Mesenchymal stem cell (in vitro differentiated cells and primary cell): ENCODE measurements around the gene CHMP1A.

Experiments used
- DNase-seq: peaks from one replicate; pipeline ENCODE4 v3.0.0-alpha.2; 2013
- H2AFZ ChIP-seq: one replicate; pipeline ENCODE4 v1.6.1; 2013; ENCODE audit warnings: low read depth, mild to moderate bottlenecking, control low read depth, inconsistent platforms, low read length, moderate library complexity
- H2AK5ac ChIP-seq: 2 replicates; pipeline ENCODE4 v1.6.1; 2013; ENCODE audit warnings: low read length, moderate library complexity, mild to moderate bottlenecking, inconsistent platforms; ENCODE audit not compliant: severe bottlenecking
- H2BK120ac ChIP-seq: one replicate; pipeline ENCODE4 v1.6.1; 2013; ENCODE audit warnings: low read depth, mild to moderate bottlenecking, inconsistent platforms, low read length, moderate library complexity
- H2BK12ac ChIP-seq, 2 experiments: one replicate each; pipeline ENCODE4 v1.6.1; 2013; ENCODE audit warnings: inconsistent platforms in 2 of 2, low read length in 2 of 2, mild to moderate bottlenecking in 2 of 2, moderate library complexity in 2 of 2, control low read depth in 1 of 2
- H2BK15ac ChIP-seq: one replicate; pipeline ENCODE4 v1.6.1; 2013; ENCODE audit warnings: mild to moderate bottlenecking, low read depth, inconsistent platforms; ENCODE audit not compliant: poor library complexity, severe bottlenecking
- H2BK5ac ChIP-seq: 2 replicates; pipeline ENCODE4 v1.6.1; 2013; ENCODE audit warnings: low read depth, mild to moderate bottlenecking, low read length, control low read depth, inconsistent platforms; ENCODE audit not compliant: poor library complexity, severe bottlenecking
- H3K14ac ChIP-seq, 2 experiments: one replicate each; pipeline ENCODE4 v1.6.1; 2013; ENCODE audit warnings: inconsistent platforms in 2 of 2, low read length in 2 of 2, control low read depth in 1 of 2, mild to moderate bottlenecking in 1 of 2, moderate library complexity in 1 of 2
- H3K18ac ChIP-seq, 2 experiments: one replicate each; pipeline ENCODE4 v1.6.1; 2013; ENCODE audit warnings: inconsistent platforms in 2 of 2, low read length in 2 of 2, control low read depth in 1 of 2, low read depth in 1 of 2, mild to moderate bottlenecking in 1 of 2
- H3K23ac ChIP-seq, 2 experiments: one replicate each; pipeline ENCODE4 v1.6.1; 2013; ENCODE audit warnings: inconsistent platforms in 2 of 2, low read length in 2 of 2, mild to moderate bottlenecking in 2 of 2, moderate library complexity in 2 of 2, control low read depth in 1 of 2
- H3K27ac ChIP-seq: 2 replicates; pipeline ENCODE4 v1.5.1; 2013; ENCODE audit warnings: mild to moderate bottlenecking, moderate library complexity, low read length, control low read depth, inconsistent platforms; ENCODE audit not compliant: poor library complexity, severe bottlenecking
- H3K27me3 ChIP-seq, 2 experiments: 2 replicates each; pipeline versions ENCODE4 v1.6.1 to v1.7.0; 2013; ENCODE audit warnings: low read length in 2 of 2, mild to moderate bottlenecking in 2 of 2, moderate library complexity in 2 of 2, control low read depth in 1 of 2, inconsistent platforms in 1 of 2; ENCODE audit not compliant: control insufficient read depth in 1 of 2, insufficient read depth in 1 of 2
- H3K36me3 ChIP-seq, 2 experiments: 2 replicates each; pipeline versions ENCODE4 v1.6.1 to v1.7.0; 2013; ENCODE audit warnings: low read length in 2 of 2, control low read depth in 1 of 2, inconsistent platforms in 1 of 2, low read depth in 1 of 2, mild to moderate bottlenecking in 1 of 2; ENCODE audit not compliant: insufficient read depth in 2 of 2, control insufficient read depth in 1 of 2
- H3K4ac ChIP-seq, 2 experiments: one replicate each; pipeline ENCODE4 v1.6.1; 2013; ENCODE audit warnings: inconsistent platforms in 2 of 2, low read length in 2 of 2, mild to moderate bottlenecking in 2 of 2, moderate library complexity in 2 of 2, control low read depth in 1 of 2, low read depth in 1 of 2
- H3K4me1 ChIP-seq: 2 replicates; pipeline ENCODE4 v1.6.1; 2013; ENCODE audit warnings: low read depth, low read length, control low read depth; ENCODE audit not compliant: control insufficient read depth, insufficient read depth
- H3K4me2 ChIP-seq: 2 replicates; pipeline ENCODE4 v1.6.1; 2013; ENCODE audit warnings: low read length, mild to moderate bottlenecking, inconsistent platforms; ENCODE audit not compliant: poor library complexity, severe bottlenecking
- H3K4me3 ChIP-seq, 2 experiments: 2 replicates each; pipeline versions ENCODE4 v1.5.1 to v1.7.0; 2013; ENCODE audit warnings: low read length in 2 of 2, mild to moderate bottlenecking in 2 of 2, control low read depth in 1 of 2, low read depth in 1 of 2; ENCODE audit not compliant: insufficient read depth in 1 of 2
- H3K79me1 ChIP-seq: replicated peaks from 2 replicates; pipeline ENCODE4 v1.6.1; 2013; ENCODE audit warnings: mild to moderate bottlenecking, control low read depth, low read length, inconsistent platforms; ENCODE audit not compliant: poor library complexity, severe bottlenecking
- H3K9ac ChIP-seq: 2 replicates; pipeline ENCODE4 v1.7.0; 2013; ENCODE audit warnings: mild to moderate bottlenecking, low read length, moderate library complexity
- H3K9me3 ChIP-seq: 2 replicates; pipeline ENCODE4 v1.7.0; 2013; ENCODE audit warnings: mild to moderate bottlenecking, low read length; ENCODE audit not compliant: control insufficient read depth
- H4K8ac ChIP-seq: one replicate; pipeline ENCODE4 v1.6.1; 2013; ENCODE audit warnings: inconsistent platforms, mild to moderate bottlenecking, low read length, moderate library complexity
- H4K91ac ChIP-seq: one replicate; pipeline ENCODE4 v1.6.1; 2013; ENCODE audit warnings: mild to moderate bottlenecking, low read length, inconsistent platforms
- WGBS: methylation state at CpG from one replicate; pipeline ENCODE4 v1.1.7; 2013; ENCODE audit warnings: mixed read lengths; 5-methylcytosine and 5-hydroxymethylcytosine counted together

CHMP1A gene

DNA sequence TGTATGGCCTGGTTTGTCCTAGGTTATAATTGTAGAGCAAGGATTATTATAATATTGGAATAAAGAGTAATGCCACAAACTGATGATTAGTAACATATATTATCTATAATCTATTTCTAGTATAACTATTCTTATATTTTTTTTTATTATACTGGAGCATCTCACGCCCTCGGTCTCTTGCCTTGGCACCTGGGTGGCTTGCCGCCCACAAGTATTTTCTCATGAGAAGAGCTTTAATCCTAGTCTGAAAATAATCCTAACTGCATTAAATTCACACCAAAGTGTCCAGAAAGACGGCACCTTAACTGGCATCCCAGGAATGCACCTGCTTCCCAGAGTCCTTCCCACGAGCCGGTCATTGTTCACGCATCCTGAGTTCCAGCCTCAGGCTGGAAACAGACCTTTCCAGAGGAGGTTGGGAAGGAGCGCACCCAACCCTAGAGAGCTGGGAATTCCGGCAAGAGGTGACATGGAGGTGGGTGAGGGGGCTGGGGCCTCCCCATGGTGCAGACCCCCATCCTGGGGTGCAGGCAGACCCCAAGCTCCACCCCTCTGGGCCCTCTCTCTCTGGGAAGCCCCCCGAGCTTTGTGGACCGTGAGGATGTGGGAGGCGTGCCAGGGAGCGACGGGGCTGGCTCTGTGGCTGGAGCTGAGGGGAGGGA lies 15.9 kb downstream of the CHMP1A start:
- Histone ChIP-seq H3K27ac (no peak overlapping the region), H2BK120ac (no peak overlapping the region), H3K14ac (no peak overlapping the region), H3K27me3 (peaks cover 0 to 12% of the 10 kb centered on the region in 2 experiments), H2BK12ac (no peak overlapping the region), H3K4me3 (peak overlapping the region in 1 of 2 experiments; percentile 77), H2BK15ac (no peak overlapping the region), H3K9me3 (no peaks in the 10 kb centered on the region), H3K9ac (peak overlapping the region; percentile 71), H3K4me1 (peaks cover 8% of the 10 kb centered on the region), H2BK5ac (no peak overlapping the region), H3K36me3 (peaks cover 19 to 30% of the 10 kb centered on the region in 2 experiments), H2AK5ac (no peak overlapping the region), H3K4me2 (no peak overlapping the region), H3K23ac (no peak overlapping the region), H3K4ac (no peak overlapping the region), H4K8ac (no peak overlapping the region), H4K91ac (no peak overlapping the region), H3K79me1 (peaks cover 6% of the 10 kb centered on the region), H2AFZ (no peak overlapping the region), H3K18ac (no peak overlapping the region)
- 88% methylated on average over 14 of the region's 14 CpGs for WGBS
- DNase-seq: no peak

DNA sequence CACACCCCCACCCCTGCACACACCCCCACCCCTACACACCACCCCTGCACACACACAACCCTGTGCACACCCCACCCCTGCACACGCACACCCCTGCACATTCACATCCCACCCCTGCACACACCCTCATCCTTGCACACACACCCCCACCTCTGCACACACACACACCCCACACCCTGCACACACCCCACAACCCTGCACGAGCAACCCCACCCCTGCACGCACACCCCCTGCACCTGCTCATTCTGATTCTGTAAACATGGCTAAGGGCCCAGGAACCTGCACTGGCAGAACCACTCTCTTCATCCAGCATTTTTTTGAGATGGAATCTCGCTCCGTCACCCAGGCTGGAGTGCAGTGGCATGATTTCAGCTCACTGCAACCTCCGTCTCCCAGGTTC lies 18.1 kb downstream of the CHMP1A start:
- no peak overlapping the region for H3K4ac ChIP-seq
- no peak overlapping the region for H3K4me2 ChIP-seq
- no peak overlapping the region for H3K4me3 ChIP-seq
- no peak overlapping the region for H3K27ac ChIP-seq
- H2BK15ac ChIP-seq: no peak overlapping the region
- no peak overlapping the region for H3K23ac ChIP-seq
- no peaks in the 10 kb centered on the region for H3K79me1 ChIP-seq
- H2AFZ ChIP-seq: no peak overlapping the region
- 94% methylated on average over 6 of the region's 6 CpGs for WGBS
- no peak overlapping the region for H4K91ac ChIP-seq
- H3K36me3 ChIP-seq: peaks cover 0 to 10% of the 10 kb centered on the region in 2 experiments
- no peak overlapping the region for H3K18ac ChIP-seq
- H2BK12ac ChIP-seq: no peak overlapping the region
- DNase-seq: no peak
- peaks cover 0 to 25% of the 10 kb centered on the region in 2 experiments for H3K27me3 ChIP-seq
- H3K9me3 ChIP-seq: no peaks in the 10 kb centered on the region
- H2AK5ac ChIP-seq: no peak overlapping the region
- H4K8ac ChIP-seq: no peak overlapping the region
- H3K14ac ChIP-seq: no peak overlapping the region
- peaks cover 8% of the 10 kb centered on the region for H3K4me1 ChIP-seq
- H2BK120ac ChIP-seq: no peak overlapping the region
- H3K9ac ChIP-seq: no peak overlapping the region
- no peak overlapping the region for H2BK5ac ChIP-seq

DNA sequence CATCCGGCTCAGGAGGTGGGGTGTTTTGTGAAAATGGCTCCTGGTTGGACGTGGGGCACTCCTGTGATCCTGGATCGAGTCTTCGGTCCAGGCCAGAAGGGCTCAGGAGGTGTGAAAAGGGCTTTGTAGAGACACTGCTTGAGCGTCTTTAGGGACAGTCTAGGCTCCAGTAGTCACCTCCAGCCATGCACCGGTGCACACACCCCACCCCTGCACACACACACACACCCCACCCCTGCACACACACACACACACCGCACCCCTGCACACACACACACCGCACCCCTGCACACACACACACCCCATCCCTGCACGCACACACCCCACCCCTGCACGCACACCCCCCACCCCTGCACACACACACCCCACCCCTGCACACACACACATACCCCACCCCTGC lies 19.1 kb downstream of the CHMP1A start:
- H2BK12ac ChIP-seq: no peak overlapping the region
- H2BK15ac ChIP-seq: no peak overlapping the region
- H3K4me3 ChIP-seq: no peak overlapping the region
- H3K27me3 ChIP-seq: peaks cover 0 to 31% of the 10 kb centered on the region in 2 experiments
- H3K23ac ChIP-seq: no peak overlapping the region
- peaks cover 12% of the 10 kb centered on the region for H3K4me1 ChIP-seq
- no peak for DNase-seq
- H2BK120ac ChIP-seq: no peak overlapping the region
- WGBS: 80% methylated on average over 6 of the region's 10 CpGs
- H4K8ac ChIP-seq: no peak overlapping the region
- peaks cover 0 to 3% of the 10 kb centered on the region in 2 experiments for H3K36me3 ChIP-seq
- H4K91ac ChIP-seq: no peak overlapping the region
- no peak overlapping the region for H3K27ac ChIP-seq
- no peak overlapping the region for H3K9ac ChIP-seq
- H2AFZ ChIP-seq: no peak overlapping the region
- H3K9me3 ChIP-seq: no peaks in the 10 kb centered on the region
- H2BK5ac ChIP-seq: no peak overlapping the region
- H3K4ac ChIP-seq: no peak overlapping the region
- H2AK5ac ChIP-seq: no peak overlapping the region
- H3K18ac ChIP-seq: no peak overlapping the region
- no peaks in the 10 kb centered on the region for H3K79me1 ChIP-seq
- no peak overlapping the region for H3K14ac ChIP-seq
- no peak overlapping the region for H3K4me2 ChIP-seq

DNA sequence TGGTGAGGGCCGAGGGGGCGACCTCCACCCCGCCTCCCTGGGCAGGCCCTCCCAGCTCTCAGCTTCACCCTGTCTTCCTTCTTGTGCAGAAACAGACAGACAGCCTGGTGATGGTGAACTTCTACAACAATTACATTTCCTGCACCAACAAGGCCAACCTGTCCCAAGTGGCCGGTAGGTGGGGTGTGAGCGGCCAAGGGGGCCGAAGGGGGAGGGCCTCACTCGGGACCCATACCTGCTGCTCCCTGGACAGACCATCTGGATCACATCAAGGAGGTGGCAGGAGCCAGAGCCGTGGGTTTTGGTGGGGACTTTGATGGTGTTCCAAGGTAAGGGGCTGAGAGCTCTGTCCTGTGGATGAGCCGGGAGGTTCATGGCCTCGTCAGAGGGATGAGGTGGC lies 20.1 kb downstream of the CHMP1A start:
- Histone ChIP-seq H3K23ac (no peak overlapping the region), H3K14ac (no peak overlapping the region), H2BK15ac (no peak overlapping the region), H2BK12ac (no peak overlapping the region), H3K9ac (no peak overlapping the region), H3K9me3 (no peaks in the 10 kb centered on the region), H4K91ac (no peak overlapping the region), H3K4me1 (peaks cover 23% of the 10 kb centered on the region), H2BK120ac (no peak overlapping the region), H3K27me3 (peaks cover 0 to 29% of the 10 kb centered on the region in 2 experiments), H3K18ac (no peak overlapping the region), H3K79me1 (no peaks in the 10 kb centered on the region), H3K36me3 (peaks cover 0 to 3% of the 10 kb centered on the region in 2 experiments), H3K4me3 (no peak overlapping the region), H2AFZ (no peak overlapping the region), H4K8ac (peak overlapping the region; percentile 21), H2BK5ac (no peak overlapping the region), H2AK5ac (no peak overlapping the region), H3K4ac (no peak overlapping the region), H3K27ac (no peak overlapping the region), H3K4me2 (no peak overlapping the region)
- DNase-seq: no peak
- WGBS: 80% methylated on average over 10 of the region's 10 CpGs
